ENCODE data around the gene GPRIN1.
A peak's percentile ranks its signal among the peaks of the same experiment; 100 is the strongest.

GPRIN1 gene
- 0.84 to 4.6 (median 2.1) reads per million in 17 experiments for total RNA-seq

DNA sequence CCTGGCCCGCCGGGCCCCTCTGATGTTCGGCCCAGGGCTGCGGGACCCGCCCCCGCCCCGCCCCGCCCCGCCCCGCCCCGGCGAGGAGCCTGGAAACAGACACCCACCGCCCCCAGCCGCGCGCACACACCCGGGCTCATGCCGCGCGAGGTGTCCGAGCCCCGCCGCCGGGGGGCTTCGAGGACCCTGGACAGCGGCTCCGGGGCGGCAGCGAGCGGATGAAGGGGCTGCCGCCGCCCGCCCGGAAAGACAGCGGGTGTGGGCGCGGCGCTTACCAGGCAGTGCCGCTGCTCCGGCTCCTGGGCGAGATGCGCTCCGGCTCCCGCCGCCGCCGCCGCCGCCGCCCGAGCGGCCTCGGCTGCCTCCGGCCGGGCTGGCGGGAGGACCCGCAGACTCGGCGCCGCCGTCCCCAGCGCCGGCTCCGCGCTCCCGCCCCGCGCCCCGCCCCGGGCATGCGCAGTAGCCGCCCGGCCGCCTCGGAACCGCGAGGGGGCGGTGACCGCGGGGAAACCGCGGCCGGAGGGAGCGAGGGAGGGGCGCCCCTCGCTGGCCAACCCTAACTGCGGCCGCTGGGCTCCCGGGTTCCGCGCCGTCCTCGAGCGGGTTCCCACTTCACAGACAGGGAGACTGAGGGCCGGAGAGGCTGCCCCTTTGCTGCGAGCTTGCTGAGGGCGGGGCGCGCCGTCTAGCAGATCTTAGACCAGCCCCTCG is at the start of gene GPRIN1:
Gene GPRIN1 (minus strand): TSS at position 433 of the 711 bp plus-strand sequence. CDS start 10,322 bp downstream, outside the sequence.
- DNase-seq = peak; percentile 62 to 87 (median 78)

GRCh38 chr5:176659512-176659839 is 49.5 kb upstream of the GPRIN1 start:
- DNase-seq = peak in 1 of 4 experiments; percentile 6

- peak; percentile 18 to 59 (median 44) for DNase-seq
Measured at GRCh38 chr5:176658817-176659511, 49.0 kb upstream of the GPRIN1 start.

- DNase-seq = peak; percentile 75 to 85 (median 78)
Measured at GRCh38 chr5:176658007-176658599, 48.1 kb upstream of the GPRIN1 start.

GRCh38 chr5:176656467-176656990 is 46.6 kb upstream of the GPRIN1 start:
- DNase-seq = no peak

DNA sequence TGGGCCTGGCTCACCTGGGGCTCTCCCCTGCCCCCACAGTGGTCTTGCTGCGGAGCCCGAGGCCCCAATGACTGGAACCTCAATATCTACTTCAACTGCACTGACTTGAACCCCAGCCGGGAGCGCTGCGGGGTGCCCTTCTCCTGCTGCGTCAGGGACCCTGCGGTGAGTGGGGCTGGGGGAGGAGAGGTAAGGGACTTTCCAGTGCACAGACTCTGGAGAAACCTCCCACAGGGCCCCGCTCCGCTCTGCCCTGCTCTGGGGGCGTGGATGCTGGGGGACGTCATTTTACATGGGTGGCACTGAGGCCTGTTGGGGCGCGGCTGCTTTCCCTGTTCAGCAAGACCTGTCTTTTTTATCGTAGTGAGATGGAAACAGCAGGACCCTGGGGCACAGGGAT is 44.9 kb upstream of the GPRIN1 start:
- DNase-seq = no peak

- DNase-seq = peak; percentile 53 to 78 (median 74)
Measured at GRCh38 chr5:176653401-176654385, 43.7 kb upstream of the GPRIN1 start.

DNA sequence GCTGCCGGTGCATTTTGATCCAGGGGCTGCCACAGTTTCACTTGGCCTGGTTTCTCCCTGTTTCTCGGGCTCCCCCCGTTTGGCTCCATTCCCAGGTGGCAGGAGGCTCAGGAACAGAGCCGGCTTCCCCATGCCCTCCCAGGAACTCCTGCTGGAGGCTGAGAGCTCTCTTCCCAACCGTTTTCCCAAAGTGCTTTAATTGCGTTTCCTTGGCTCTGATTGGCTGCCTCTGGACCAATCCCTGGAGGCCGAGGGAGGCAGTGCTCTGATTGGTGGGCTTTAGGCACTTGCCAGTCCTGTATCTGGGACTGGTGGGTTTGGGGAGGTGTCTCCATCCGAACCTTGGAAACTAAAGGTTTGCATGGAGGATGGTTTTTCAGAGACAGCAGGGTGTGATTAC is 42.2 kb upstream of the GPRIN1 start:
- DNase-seq = no peak

GRCh38 chr5:176651472-176651980 is 41.6 kb upstream of the GPRIN1 start:
- no peak for DNase-seq

DNA sequence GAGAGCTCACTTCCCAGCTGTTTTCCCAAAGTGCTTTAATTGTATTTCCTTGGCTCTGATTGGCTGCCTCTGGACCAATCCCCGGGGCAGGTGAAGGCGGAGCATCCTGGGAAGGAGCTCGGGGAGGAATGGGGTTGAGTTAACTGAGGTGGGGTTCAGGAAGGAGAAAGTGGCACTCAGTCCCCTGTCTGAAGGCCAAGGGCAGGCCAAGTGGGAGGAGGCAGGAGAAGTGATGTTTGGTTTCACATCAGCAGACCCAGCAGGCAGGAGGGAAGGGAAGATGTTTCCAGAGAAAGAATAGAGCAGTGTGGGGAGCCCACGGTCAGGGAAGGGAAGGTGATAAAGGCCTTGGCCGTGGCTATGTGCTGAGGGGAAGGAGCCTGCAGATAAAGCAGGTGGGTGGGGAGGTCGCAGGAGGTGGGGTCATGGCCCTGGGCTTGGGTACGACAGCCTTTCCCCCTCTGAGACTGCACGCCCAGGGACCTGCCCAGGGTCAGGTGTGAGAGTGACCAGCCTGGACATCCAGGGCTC is 40.5 kb upstream of the GPRIN1 start:
- no peak for DNase-seq

DNA sequence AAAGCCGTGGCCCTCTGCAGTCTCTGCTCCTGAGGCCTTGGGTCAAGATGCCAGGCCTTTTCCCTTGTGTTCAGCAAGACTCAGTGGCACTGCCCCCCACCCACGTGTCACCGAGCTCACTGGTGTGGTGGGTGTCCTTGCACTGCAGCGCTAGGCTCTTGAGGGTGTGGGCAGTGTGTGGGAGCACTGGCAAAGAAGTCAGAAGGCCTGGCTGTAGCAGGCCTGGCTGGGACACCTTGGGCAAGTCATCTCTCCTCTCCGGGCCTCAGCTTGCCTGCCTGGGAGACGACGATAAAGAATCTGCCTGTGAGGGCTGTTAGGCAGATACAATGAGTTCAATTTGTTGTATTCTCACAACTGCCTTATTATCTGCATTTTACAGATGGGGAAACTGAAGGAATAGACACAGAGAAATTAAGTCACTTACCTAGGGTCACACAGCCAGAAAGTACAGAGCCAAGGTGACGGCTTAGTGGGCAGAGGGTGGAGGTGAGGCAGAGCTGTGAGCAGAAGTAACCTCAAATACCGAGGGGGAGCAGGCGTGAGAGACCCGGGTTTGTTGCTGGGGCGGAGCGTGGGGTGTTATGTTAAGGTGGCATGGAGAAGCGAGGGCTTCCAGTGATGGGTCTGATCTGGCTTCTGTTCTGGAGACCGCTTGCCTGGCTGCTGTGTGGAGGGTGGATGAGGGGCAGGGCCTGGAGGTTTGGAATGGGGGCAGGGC is 38.7 kb upstream of the GPRIN1 start:
- peak; percentile 25 to 67 (median 55) for DNase-seq

DNA sequence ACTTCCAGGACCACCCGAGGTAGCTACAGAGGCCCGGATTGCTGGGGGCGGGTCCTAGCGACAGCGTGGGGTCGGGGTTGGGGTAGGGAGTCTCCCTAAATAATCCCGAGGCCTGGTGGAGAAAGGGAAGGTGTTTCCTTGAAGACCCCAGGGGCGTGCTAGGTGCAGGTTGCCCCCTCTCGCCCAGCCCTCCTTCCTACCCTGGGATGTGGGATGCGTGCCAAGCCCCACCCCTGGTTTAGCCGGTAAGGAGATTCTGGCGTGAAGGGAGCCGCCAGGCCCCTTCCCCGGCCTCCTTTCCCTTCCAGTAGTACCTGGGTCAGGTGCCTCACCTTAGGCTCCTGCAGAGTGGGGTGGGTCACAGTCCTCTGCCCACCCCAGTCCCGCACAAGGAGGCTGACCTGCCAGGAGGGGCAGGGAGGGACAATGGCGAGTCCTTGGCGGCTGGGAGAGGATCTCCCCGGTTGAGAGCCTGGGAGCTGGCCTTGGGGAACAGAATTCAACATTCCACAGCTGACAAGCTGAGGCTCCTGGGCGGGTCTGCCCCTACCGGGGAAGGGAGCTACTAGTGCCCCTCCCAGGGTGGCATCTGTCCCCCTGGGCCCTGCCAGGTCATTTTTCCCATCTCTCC is 38.0 kb upstream of the GPRIN1 start:
- peak in 1 of 4 experiments; percentile 25 for DNase-seq

DNA sequence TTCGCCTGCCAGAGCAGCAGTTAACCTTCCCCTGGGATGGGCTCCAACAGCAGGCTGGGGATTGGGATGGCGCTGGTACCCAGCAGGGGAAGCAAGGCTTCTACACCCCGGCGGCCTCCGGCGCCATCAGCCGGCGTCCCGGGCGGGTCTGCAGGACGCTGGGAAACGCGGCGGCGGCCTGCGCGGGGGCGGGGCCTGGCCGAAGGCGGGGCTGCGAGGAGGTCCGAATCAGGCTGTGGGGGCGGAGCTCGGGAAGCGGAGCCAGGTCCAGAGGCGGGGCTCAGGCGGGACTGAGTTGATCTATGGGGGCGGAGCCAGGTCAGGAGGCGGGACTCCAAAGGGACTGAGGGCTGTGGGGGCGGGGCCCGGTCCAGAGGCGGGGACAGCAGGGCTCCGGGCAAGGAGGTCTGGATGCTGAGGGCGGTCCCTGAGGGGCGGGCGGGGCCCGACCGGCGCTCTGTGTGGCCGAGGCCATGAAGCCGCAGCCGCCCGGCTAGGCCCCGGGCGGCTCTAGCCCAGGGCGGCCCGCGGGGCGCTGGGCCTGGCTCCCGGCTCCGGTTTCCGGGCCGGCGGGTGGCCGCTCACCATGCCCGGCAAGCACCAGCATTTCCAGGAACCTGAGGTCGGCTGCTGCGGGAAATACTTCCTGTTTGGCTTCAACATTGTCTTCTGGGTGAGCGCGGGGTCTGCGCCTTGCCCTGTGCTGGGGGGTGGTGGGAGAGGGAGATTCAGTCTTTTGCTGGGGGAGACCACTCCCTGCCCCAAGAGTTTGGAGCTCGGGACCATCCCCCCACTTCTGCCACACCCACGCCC is 37.3 kb upstream of the GPRIN1 start, which contains the start of gene TSPAN17:
Gene TSPAN17 (plus strand): TSS at position 455 of the 813 bp plus-strand sequence. CDS start 132 bp downstream, at position 587.
- DNase-seq = peak; percentile 100

DNA sequence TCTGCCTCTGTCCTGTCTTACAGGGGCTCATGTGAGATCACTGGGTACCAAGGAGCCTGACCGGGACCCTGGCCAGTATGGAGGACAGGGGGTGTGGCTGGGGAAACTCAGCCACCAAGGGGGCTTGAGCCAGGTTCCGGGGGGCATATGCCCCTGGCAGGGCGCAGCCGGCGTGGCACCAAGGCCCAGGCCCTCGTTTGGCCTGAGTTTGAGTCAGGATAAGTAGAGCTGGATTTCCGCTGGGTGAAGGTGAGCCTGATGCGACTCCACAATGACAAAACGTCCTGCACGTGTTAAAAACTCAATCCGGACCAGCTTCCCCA is 36.7 kb upstream of the GPRIN1 start:
- no peak for DNase-seq

- DNase-seq = no peak
Measured at GRCh38 chr5:176646049-176646706, 36.2 kb upstream of the GPRIN1 start.

DNA sequence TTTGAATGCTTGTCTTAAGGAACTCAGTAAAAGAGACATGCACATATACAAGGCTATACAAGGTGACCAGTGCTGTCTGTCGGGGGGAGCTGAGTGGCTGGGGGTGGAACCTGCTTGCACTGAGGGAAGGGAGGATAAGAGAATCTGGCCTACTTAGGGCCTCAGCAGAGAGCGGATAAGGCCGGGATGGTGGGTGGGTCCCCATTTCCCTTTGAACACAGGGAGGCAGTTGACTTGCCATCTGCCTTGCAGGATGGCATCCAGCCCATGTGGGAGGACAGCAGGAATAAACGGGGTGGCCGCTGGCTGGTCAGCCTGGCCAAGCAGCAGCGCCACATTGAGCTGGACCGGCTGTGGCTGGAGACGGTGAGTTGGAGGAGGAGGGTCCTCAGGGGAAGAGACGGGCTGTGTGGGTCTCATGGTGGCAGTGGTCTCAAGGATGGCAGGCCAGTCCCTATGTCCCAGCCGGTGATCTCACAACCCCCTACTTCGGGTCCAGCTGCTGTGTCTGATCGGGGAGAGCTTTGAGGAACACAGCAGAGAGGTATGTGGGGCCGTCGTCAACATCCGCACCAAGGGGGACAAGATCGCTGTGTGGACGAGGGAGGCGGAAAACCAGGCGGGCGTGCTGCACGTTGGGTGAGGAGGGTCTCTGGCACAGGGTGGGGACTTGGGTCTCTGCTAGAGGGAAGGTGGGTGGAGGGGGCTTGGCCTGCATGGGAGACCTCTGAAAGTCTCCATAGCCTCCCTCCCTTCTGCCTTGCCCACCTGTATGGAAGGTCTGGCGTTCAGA is 35.1 kb upstream of the GPRIN1 start:
- no peak for DNase-seq

DNA sequence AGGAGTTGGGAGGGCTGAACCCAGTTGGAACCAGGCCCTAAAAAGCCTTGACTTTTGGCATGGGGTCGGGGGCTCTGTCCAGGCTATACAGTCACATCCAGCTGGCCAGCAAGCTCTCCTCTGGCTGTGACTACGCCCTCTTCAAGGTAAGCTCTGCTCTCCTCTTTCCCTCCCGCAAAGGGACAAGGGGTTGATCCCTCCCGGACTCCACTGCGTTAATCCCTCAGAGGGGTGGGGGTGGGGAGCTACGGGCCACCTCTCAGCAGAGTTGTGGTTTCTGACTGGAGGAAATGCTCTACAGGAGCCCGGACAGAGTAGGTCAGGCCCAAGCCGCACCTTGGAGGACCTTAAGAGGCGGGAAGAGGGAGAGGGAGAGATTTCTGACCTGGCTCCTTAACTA is 34.3 kb upstream of the GPRIN1 start:
- DNase-seq = no peak
